GM19372 (cell line): ENCODE results near the gene CNOT10.
A peak's percentile ranks its signal among the peaks of the same experiment; 100 is the strongest.
"Not testable (repeated sequence)": the region's sequence is repeated elsewhere in the genome, so short reads cannot be mapped to it uniquely, and the experiment has no call there.

Source experiments
- ATAC-seq: cut with Tn5 transposase; IDR thresholded peaks from one replicate; pipeline ENCODE4 v1.9.1; 2021; ENCODE audit warnings: mild to moderate bottlenecking, low read depth, moderate library complexity; ENCODE audit not compliant: unreplicated experiment

The CNOT10 gene

GRCh38 chr3:32743934-32744333 is 58.9 kb downstream of the CNOT10 start:
- no peak for ATAC-seq

- ATAC-seq: no peak
Measured at GRCh38 chr3:32751377-32751776, 66.4 kb downstream of the CNOT10 start.

DNA sequence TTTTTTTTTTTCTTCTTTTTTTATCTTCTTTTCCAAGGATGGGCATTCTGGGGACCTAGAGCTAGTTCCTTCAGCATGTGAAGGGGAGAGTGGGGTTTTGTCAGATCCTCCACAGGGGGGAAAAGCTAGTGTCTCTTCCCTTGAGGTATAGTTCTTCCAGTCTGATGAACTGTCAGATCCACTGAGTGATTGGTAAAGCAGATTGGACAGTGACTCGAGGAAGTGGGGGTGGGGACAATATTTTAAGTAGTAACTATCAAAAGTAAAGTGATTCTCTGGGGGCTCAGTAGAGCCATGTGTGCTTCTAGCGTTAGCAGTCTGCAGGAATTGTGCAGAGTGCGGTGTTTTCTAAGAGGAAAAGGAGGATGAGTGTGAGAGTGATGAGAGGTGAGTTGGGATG is 70.8 kb downstream of the CNOT10 start:
- ATAC-seq: no peak

DNA sequence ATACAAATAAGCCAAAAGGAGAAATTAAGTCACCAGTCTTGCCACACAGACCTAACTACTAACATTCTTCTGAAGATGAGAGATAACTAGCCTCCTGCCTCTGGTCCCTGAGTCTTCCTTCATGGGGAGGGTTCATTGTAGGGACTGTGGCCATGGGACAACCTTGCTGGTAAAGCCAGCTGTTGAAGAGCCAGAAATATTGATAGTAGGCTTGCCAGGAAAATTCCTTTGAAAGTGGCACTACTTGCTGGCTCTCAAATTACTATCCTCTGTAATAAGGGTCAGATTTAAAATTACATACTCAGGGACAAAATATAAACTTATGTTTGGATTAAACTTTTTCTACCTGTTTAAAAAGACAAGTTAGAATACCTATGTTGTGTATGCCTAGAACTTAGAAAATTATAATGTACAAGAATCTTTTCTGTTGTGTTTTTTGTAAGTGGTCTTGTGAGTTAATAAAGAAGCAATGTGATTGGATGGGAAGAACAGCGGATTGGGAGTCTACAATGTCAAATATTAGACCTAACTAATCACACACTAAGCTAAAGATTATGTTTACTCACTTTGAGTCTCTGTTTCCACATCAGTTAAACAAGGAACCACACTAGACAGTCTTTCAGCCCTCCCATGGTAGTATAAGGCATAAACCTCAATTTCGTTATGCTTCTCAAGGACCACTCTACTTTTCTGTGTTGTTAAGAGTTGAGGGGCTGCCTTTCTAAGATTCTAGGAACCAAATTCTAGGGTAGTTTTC is 72.8 kb downstream of the CNOT10 start:
- no peak for ATAC-seq

DNA sequence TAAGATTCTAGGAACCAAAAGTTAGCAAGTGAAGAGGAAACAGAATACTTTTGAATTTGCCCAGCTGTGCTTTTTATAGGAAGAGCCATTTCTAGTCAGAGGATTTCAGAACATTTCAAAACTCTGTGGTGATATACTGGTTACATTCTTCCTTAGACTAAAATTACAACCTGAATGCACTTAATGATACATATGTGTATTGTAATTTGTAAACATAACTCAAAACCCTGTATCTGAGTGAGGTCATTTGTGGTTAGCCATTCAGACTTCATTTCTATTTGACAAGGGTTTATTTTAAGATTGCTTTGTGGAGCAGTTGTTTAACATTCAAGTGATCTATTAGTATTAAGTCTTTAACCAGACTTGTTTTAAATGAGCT is 73.4 kb downstream of the CNOT10 start:
- no peak for ATAC-seq

DNA sequence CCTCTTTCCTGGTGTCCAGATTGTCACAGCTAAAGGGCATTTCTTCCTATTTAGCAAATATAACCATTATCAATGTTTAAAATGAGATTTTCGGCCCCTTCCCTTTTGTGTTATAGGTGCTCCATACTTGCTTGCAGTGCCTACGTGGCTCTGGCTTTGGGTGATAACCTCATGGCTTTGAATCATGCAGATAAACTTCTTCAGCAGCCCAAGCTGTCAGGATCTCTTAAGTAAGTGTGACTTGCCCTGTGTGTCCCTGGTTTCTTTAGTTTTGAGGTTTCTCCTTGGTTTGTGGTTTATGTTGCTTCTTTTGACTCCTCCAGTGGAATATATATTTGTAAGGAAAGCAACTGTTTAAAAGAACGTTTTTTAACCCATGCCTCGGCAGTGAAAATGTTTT is 74.4 kb downstream of the CNOT10 start:
- no peak for ATAC-seq

DNA sequence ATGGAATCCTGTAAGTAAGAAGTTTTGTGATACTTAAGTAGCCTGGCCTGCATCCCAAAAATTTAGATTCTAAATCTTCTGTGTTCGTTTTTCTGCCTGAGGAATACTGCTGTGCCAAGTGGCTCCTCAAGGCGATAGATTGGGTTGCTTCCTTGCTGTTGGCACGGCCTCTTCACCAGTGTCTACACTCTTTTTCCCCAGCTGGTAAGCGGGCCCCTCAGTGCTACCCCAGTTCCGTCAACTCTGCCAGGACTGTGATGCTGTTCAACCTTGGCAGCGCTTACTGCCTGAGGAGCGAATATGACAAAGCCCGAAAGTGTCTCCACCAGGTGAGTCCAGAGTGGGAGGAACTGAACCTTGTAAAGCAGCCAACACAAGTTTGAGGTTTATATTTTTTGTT is 79.5 kb downstream of the CNOT10 start:
- no peak for ATAC-seq

DNA sequence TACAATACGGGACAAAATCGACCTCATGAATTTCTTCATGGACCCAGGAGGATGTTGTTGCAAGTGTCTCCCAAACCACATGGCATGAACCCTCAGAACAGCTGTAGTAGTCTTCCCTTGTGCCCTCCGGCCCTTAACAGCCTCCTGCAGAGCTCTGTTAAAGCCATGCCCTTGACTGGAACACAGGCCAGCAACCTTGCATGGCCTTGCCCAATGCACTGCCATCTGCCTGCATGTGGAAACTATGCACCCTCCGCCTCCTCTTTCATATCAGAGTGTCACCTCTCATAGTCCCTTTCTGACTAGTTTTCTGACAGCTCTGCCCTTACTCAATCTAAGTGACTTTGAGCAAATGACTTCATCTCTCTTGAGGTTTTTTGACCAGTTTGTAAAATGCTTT is 93.4 kb downstream of the CNOT10 start:
- ATAC-seq: no peak

GRCh38 chr3:32780071-32780734 is 95.2 kb downstream of the CNOT10 start:
- no peak for ATAC-seq

GRCh38 chr3:32780735-32781210 is 95.8 kb downstream of the CNOT10 start:
- peak; percentile 26 for ATAC-seq

GRCh38 chr3:32781211-32781968 is 96.4 kb downstream of the CNOT10 start:
- ATAC-seq: peak; percentile 94

DNA sequence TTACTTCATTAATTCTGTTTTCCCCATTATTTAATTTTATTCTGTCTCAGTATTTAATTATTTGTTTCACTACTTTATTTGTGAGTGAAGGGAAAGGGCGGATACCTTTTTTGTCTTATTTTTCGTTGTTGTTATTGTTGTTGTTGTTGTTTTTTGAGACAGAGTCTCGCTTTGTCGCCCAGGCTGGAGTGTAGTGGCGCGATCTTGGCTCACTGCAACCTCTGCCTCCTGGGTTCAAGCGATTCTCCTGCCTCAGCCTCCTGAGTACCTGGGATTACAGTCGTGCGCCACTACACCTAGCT is 96.9 kb downstream of the CNOT10 start:
- ATAC-seq: not testable (repeated sequence)

DNA sequence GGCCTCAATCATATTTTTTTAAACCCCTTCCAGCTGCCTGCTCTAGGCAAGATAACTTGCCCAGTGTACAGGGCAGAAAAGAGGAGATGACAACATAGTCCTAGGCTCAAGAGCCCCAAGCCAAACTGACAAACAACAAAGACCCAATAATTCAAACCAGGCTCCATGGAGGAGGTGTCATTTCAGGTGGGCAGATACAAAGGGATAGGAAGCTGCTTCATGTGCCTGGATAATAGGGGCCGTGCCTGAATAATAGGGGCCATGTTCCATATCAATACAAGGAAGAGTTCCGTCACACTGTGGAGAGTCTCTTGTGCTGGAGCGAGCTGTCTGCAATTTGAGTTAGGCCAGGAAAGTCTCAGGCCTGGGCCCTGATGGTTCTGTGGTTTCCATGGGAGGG is 97.4 kb downstream of the CNOT10 start:
- no peak for ATAC-seq

GRCh38 chr3:32791833-32792232 is 106.8 kb downstream of the CNOT10 start:
- no peak for ATAC-seq

DNA sequence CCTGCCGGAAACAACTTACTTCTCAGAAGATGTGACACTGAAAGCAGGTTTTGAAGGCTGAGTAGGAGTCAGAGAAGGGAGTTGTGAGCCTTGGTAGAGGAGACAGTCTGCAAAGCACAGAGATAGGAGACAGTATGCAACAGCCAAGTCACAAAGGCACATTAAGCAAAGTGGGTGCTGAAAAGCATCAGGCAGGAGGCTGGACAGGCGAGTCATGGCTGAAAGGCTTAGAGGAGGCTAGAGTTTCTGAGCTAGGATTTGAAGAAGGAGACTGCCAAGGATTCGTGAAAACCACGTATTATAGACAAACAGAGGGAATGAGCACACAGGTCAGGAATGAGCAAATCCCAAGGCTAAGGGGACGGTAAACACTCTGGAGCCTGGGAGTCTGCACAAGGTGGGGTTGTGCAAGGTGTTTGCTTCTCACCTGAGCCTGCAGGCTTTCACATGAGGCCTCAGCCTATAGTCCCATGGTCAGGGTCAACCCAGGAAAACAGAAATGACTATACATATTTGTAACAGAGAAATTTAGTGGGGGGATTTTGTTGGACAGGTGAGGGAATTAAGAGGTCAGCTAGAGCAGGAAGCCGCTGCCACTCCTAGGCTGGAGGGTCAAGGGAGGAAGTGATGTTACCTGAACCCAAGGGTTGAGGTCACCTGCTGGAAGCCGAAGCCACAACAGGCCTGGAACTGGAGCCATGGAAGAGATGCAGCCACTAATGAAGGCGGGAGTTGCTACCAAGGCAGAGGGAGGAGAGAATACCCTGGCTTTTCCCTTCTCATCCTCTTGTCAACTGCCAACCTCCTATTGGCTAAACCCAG is 109.7 kb downstream of the CNOT10 start:
- no peak for ATAC-seq

- ATAC-seq: not testable (repeated sequence)
Measured at GRCh38 chr3:32796384-32796950, 111.5 kb downstream of the CNOT10 start.

DNA sequence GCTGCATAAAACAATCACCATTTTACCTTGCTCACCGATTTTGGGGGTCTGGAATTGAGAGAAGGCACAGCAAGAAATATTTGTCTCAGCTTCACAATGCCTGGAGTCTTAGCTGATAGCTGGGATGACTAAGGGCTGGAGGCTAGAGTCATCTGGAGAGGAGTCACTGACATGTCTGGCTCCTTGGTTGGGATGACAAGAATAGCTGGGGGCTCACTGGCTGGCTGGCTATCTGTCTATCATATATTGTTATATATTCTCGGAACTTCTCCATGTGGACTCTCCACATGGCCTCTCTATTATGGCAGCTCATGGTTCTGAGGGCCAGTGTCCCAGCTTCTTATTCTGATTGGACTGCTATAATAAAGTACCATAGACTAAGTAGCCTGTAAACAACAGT is 112.8 kb downstream of the CNOT10 start:
- ATAC-seq: no peak

GRCh38 chr3:32801440-32801839 is 116.5 kb downstream of the CNOT10 start:
- ATAC-seq: not testable (repeated sequence)

DNA sequence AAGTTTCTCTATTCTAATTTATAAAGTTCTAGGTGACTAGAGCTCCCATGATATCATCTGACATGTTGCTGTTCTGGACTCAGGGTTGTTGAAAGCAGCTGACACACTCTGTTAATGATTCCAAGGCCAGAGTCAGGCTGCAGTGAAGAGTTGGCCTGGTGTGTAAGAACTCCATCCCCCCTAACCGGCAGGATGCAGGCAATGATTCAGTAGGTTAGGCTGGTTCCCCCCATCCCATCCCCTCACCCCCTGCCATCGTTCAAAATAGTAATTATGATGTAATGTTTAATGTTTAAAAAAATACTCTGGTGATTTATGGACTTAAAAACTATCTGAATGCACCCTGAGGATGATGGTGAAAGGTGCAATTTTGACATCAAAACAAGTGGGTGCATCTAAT is 128.2 kb downstream of the CNOT10 start:
- ATAC-seq: no peak

DNA sequence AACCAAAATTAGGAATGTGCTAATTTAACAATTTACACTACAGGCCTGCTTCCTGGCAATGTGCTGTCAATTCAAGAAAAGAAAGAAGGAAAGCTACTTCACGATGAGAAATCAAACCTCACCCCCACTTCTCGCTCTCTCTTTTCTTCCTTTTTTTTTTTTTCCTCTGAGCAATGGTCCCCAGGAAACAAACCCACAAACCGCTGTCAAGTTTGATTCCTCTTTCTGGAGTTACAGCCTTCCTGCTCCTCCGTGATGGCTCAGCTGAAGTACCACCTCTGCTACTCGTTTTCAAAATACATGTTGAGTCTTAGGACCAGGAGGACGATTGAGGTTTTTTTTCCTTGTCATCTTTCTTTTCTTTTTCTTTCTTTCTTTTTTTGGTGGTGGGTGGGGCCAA is 129.4 kb downstream of the CNOT10 start:
- no peak for ATAC-seq
